OCI-LY3 (cell line): Measurements from ENCODE around the gene KIAA0930.

Experiments
- H2AFZ ChIP-seq: fragments of 200-600, 300-600 bp; shearing (Covaris generic); 2 replicates; pipeline ENCODE4 v1.6.0; 2014; ENCODE audit warnings: antibody characterized with exemption, low read depth, low read length
- H3K27ac ChIP-seq: fragments of 200-600, 300-600 bp; sonication (generic); 2 replicates; pipeline ENCODE4 v1.5.1; 2014; ENCODE audit warnings: mild to moderate bottlenecking, low read length, moderate library complexity, mixed read lengths
- H3K27me3 ChIP-seq: fragments of 200-600, 300-600 bp; sonication (generic); 2 replicates; pipeline ENCODE4 v1.6.1; 2014; ENCODE audit warnings: low read depth, low read length, mixed read lengths
- H3K36me3 ChIP-seq: fragments of 200-600, 300-600 bp; sonication (generic); replicated peaks from 2 replicates; pipeline ENCODE3; 2014; ENCODE audit warnings: low read depth, low read length, mixed read lengths
- H3K4me1 ChIP-seq: fragments of 300-600, 200-600 bp; sonication (generic); 2 replicates; pipeline ENCODE4 v1.6.1; 2014; ENCODE audit warnings: low read length, mixed read lengths
- H3K4me2 ChIP-seq: fragments of 200-600, 300-600 bp; sonication (generic); 2 replicates; pipeline ENCODE4 v1.6.1; 2014; ENCODE audit warnings: low read length, mixed read lengths
- H3K4me3 ChIP-seq: fragments of 300-600, 200-600 bp; sonication (generic); 2 replicates; pipeline ENCODE4 v1.5.1; 2014; ENCODE audit warnings: antibody characterized with exemption, mild to moderate bottlenecking, low read length, moderate library complexity
- H3K79me2 ChIP-seq: fragments of 300-600, 200-600 bp; shearing (Covaris generic); 2 replicates; pipeline ENCODE4 v1.6.1; 2014; ENCODE audit warnings: mild to moderate bottlenecking, low read length, mixed read lengths
- H3K9ac ChIP-seq: fragments of 300-600, 200-600 bp; shearing (Covaris generic); 2 replicates; pipeline ENCODE4 v1.6.0; 2014; ENCODE audit warnings: mild to moderate bottlenecking, low read length, moderate library complexity
- H3K9me3 ChIP-seq: fragments of 200-600, 300-600 bp; shearing (Covaris generic); 2 replicates; pipeline ENCODE4 v1.6.1; 2014; ENCODE audit warnings: low read length, mixed read lengths; ENCODE audit not compliant: insufficient read depth
- H4K20me1 ChIP-seq: fragments of 200-600, 300-600 bp; sonication (generic); 2 replicates; pipeline ENCODE4 v1.6.1; 2016; ENCODE audit warnings: low read length, mixed read lengths; ENCODE audit not compliant: insufficient read depth
- CTCF ChIP-seq: fragments of 200-600, 300-600 bp; sonication (generic); IDR thresholded peaks from 2 replicates; pipeline ENCODE4 v1.5.1; 2014; ENCODE audit warnings: antibody characterized with exemption, low read length, low read depth
- EZH2phosphoT487 ChIP-seq: fragments of 200-600 bp; shearing (Covaris generic); IDR thresholded peaks from 2 replicates; pipeline ENCODE4 v1.6.1; 2018; ENCODE audit warnings: antibody characterized with exemption, mixed run types, low read depth

KIAA0930 gene

DNA sequence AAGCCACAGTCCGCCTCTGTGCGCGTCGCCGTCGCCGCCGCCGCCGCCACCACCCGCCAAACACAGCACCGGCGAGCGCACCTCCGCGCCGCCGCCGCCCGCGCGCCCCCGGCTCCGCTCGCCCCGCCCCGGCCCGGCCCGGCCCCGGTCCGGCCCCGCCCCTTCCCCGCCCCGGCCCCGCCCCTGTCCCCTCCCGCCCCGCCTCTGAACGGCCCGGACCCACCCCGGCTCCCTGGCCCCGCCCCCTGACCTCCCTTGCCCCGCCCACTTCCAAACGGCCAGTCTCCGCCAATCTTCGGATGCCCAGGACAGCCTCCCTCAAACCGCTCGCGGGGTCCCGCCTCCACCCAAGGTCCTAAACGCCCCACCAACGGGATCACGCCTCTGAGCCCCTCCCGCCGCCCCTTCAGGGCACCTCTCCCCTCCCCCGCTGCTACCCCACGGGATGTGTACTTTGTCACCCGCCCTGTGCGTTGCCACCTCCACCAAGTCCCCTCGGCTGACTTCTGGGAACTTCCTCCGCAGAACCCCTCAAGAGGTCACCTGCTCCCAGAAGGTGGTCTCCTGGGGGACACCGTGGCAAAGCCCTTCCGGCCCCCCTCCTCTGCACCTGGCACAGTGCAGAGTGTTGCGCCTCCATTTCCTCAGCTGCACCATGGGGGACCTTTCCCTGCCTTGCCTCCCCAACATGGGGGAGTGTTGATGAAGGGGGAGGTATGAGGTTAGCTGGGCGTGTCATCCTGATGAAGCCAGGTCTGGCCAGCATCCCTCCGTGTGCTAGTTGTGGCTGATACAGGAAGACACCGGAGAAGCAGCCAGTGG, at the start of gene KIAA0930:
Gene KIAA0930, minus strand, starts transcription at position 85 of the 822 bp plus-strand sequence. CDS start 191 bp downstream, outside the sequence.
- Histone ChIP-seq H3K27ac (no peak within 1 kb of the TSS), H3K27me3 (0 out of 2 replicates have a peak, but pooled peaks cover 3% of the 10 kb centered on the region), H3K4me1 (peaks cover 18% of the 10 kb centered on the region), H3K4me2 (peak within 1 kb of the TSS; percentile 96), H3K36me3 (no peaks in the 10 kb centered on the region), H3K9me3 (no peaks in the 10 kb centered on the region), H2AFZ (peak within 1 kb of the TSS; percentile 94), H3K9ac (peak within 1 kb of the TSS; percentile 63), H4K20me1 (peaks cover 15% of the 10 kb centered on the region; the same call in 1 of the 2 replicates), H3K4me3 (peak within 1 kb of the TSS; percentile 83), H3K79me2 (no peaks in the 10 kb centered on the region)
- TF ChIP-seq CTCF (no peak), EZH2phosphoT487 (no peak)

DNA sequence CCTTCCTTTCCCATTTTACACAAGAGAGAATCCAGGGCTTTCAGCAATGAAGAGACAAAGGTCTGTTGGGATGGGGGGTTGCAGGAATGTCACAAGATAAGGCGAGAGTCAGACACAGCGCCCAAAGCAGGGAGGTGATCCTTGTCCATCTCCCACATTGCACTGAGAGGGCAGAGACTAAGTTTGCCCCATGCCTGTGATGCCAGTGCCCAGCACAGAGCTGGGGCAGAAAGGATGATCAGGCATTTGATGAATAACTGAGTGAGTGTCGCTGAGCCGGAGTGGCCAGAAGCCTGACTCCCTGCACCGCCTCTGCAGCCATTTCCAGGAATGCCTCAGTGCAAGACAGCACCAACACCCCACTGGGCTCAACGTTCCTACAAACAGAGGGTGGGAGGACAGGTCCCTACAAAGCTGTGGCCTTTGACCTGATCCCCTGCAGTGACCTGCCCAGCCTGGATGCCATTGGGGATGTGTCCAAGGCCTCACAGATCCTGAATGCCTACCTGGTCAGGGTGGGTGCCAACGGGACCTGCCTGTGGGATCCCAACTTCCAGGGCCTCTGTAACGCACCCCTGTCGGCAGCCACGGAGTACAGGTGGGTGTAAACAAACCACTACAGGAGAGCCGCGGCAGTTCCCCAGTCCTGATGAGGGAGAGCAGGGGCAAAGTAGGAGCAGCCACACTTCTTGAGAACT, 46.3 kb upstream of the KIAA0930 start:
- peak overlapping the region; percentile 89 for H3K27ac ChIP-seq
- peak overlapping the region; percentile 90 for H3K4me2 ChIP-seq

DNA sequence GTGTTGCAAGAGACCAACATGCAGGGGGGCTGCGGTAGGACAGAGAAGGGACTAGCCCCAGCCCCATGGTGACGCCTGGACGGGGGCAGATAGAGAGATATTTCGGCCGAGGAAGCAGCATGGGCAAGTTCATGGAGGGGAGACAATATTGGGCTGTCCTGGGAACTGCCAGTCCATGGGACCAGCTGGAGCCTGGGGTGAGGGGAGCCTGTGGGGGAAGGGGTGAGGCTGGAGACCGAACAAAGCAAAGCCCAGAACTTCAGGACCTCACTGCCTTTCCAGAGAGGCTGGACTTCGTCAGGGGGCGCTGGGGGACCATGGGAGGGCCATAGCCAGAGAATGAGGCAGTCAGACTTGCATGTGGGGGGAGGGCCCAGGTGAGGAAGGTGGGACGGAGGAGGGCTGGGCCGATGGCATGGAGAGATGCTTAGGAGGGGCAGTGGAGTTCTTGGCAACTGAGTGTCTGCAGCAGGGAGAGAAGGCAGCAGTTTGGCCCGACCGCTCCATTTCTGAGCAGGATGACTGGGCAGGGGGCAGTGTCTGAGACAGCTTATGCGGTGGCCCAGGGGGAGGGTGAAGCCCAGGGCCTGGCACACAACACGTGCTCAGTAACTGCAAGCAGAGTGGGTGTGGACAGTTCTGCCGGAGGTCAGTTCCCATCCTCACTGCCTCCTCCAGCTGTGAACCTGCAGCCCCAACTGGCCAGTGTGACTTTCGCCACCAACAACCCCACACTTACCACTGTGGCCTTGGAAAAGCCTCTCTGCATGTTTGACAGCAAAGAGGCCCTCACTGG, 44.8 kb upstream of the KIAA0930 start:
- no peaks in the 10 kb centered on the region for H3K27me3 ChIP-seq
- H3K9me3 ChIP-seq, result no peaks in the 10 kb centered on the region
- no peaks in the 10 kb centered on the region for H3K79me2 ChIP-seq
- peaks cover 10% of the 10 kb centered on the region for H3K36me3 ChIP-seq
- H3K4me2 ChIP-seq, result peak overlapping the region; percentile 90
- no peaks in the 10 kb centered on the region for H4K20me1 ChIP-seq
- peak overlapping the region; percentile 78 for H3K4me3 ChIP-seq
- no peak overlapping the region for H2AFZ ChIP-seq
- H3K27ac ChIP-seq, result peak overlapping the region; percentile 47
- H3K4me1 ChIP-seq, result peaks cover 59% of the 10 kb centered on the region
- TF ChIP-seq EZH2phosphoT487 (no peak), CTCF (peak; percentile 76)
- H3K9ac ChIP-seq, result peak overlapping the region; percentile 83

More for the DNA sequence above, 46.3 kb upstream of the KIAA0930 start:
- Histone ChIP-seq H4K20me1 (no peaks in the 10 kb centered on the region), H3K79me2 (no peaks in the 10 kb centered on the region), H3K9me3 (no peaks in the 10 kb centered on the region), H2AFZ (no peak overlapping the region), H3K36me3 (peaks cover 10% of the 10 kb centered on the region), H3K4me3 (0 out of 2 replicates have a peak overlapping the region, but pooled peaks have one; percentile 78), H3K27me3 (0 out of 2 replicates have a peak, but pooled peaks cover 1% of the 10 kb centered on the region), H3K4me1 (peaks cover 72% of the 10 kb centered on the region), H3K9ac (no peak overlapping the region)
- TF ChIP-seq EZH2phosphoT487, result no peak
- TF ChIP-seq CTCF, result no peak
